ENCODE results near the gene KRTAP5-6. TPM values are rescaled to one million over a fixed set of nuclear protein-coding genes. Genes with fewer than 3 reads are reported as not detected.
"Not testable (repeated sequence)": the region's sequence is repeated elsewhere in the genome, so short reads cannot be mapped to it uniquely, and the experiment has no call there.

Gene KRTAP5-6
- total RNA-seq, 2 experiments from 2014 or later: not detected

GRCh38 chr11:1667121-1667850 is 29.7 kb upstream of the KRTAP5-6 start:
- CTCF ChIA-PET: no interaction called here
- no peaks in the 10 kb centered on the region for H3K36me3 Mint-ChIP-seq (ENCODE audit: low read depth)
- H3K27me3 Mint-ChIP-seq: peaks cover 12% of the 10 kb centered on the region
- no peak overlapping the region for H3K27ac Mint-ChIP-seq
- DNase-seq (no peak), ATAC-seq (no peak)
- H3K9me3 Mint-ChIP-seq (ENCODE audit: low read depth): no peaks in the 10 kb centered on the region
- POLR2A ChIA-PET: no interaction called here
- H3K4me3 Mint-ChIP-seq: no peak overlapping the region
- H3K4me1 Mint-ChIP-seq: no peaks in the 10 kb centered on the region
- intact Hi-C loops (cut with DNase I, micrococcal nuclease): no loop called here

GRCh38 chr11:1667906-1668305 is 29.1 kb upstream of the KRTAP5-6 start:
- DNase-seq (no peak), ATAC-seq (no peak)
- peaks cover 12% of the 10 kb centered on the region for H3K27me3 Mint-ChIP-seq
- no peaks in the 10 kb centered on the region for H3K4me1 Mint-ChIP-seq
- H3K4me3 Mint-ChIP-seq: no peak overlapping the region
- H3K27ac Mint-ChIP-seq: no peak overlapping the region
- intact Hi-C loops (cut with DNase I, micrococcal nuclease): no loop called here
- H3K9me3 Mint-ChIP-seq (ENCODE audit: low read depth): no peaks in the 10 kb centered on the region
- ChIA-PET CTCF (no interaction called here), POLR2A (no interaction called here)
- no peaks in the 10 kb centered on the region for H3K36me3 Mint-ChIP-seq (ENCODE audit: low read depth)

GRCh38 chr11:1668911-1669473 is 28.0 kb upstream of the KRTAP5-6 start:
- Mint-ChIP-seq H3K27me3 (peaks cover 19% of the 10 kb centered on the region), H3K4me1 (no peaks in the 10 kb centered on the region), H3K27ac (no peak overlapping the region), H3K4me3 (no peak overlapping the region), H3K9me3 (ENCODE audit: low read depth) (no peaks in the 10 kb centered on the region), H3K36me3 (ENCODE audit: low read depth) (no peaks in the 10 kb centered on the region)
- DNase-seq (no peak), ATAC-seq (no peak)
- intact Hi-C loops (cut with DNase I, micrococcal nuclease): no loop called here
- ChIA-PET POLR2A (no interaction called here), CTCF (interaction anchor here (0.6 kb wide), 1 partner anchor 237 kb away, joined by 3 read pairs; no protein-coding TSS in a partner anchor)

- Mint-ChIP-seq H3K4me1 (no peaks in the 10 kb centered on the region), H3K27me3 (peaks cover 19% of the 10 kb centered on the region), H3K4me3 (no peak overlapping the region), H3K9me3 (ENCODE audit: low read depth) (no peaks in the 10 kb centered on the region), H3K27ac (no peak overlapping the region), H3K36me3 (ENCODE audit: low read depth) (no peaks in the 10 kb centered on the region)
- ATAC-seq (no peak), DNase-seq (no peak)
- ChIA-PET CTCF (interaction anchor here (0.6 to 1.4 kb wide), 2 partner anchors 17 to 236 kb away, joined by 3 read pairs; no protein-coding TSS in a partner anchor), POLR2A (no interaction called here)
- intact Hi-C loops (cut with DNase I, micrococcal nuclease): no loop called here
Observed at GRCh38 chr11:1669546-1670218, 27.3 kb upstream of the KRTAP5-6 start.

- CTCF ChIA-PET: interaction anchor here (1.4 kb wide), 1 partner anchor 18 kb away, joined by 3 read pairs; no protein-coding TSS in a partner anchor
Observed at GRCh38 chr11:1670457-1670856, 26.5 kb upstream of the KRTAP5-6 start.

GRCh38 chr11:1670905-1671371 is 26.1 kb upstream of the KRTAP5-6 start:
- Mint-ChIP-seq H3K9me3 (ENCODE audit: low read depth) (no peaks in the 10 kb centered on the region), H3K27ac (no peak overlapping the region), H3K36me3 (ENCODE audit: low read depth) (no peaks in the 10 kb centered on the region), H3K27me3 (peaks cover 29% of the 10 kb centered on the region), H3K4me1 (no peaks in the 10 kb centered on the region), H3K4me3 (no peak overlapping the region)
- CTCF ChIA-PET: interaction anchor here (1.4 kb wide), 1 partner anchor 18 kb away, joined by 3 read pairs; no protein-coding TSS in a partner anchor
- DNase-seq: no peak
- ATAC-seq: no peak
- POLR2A ChIA-PET: no interaction called here
- intact Hi-C loops (cut with DNase I, micrococcal nuclease): no loop called here

More at GRCh38 chr11:1670457-1670856, 26.5 kb upstream of the KRTAP5-6 start:
- ATAC-seq; H3K4me3 Mint-ChIP-seq; DNase-seq; H3K4me1 Mint-ChIP-seq; H3K27ac Mint-ChIP-seq; H3K9me3 Mint-ChIP-seq (ENCODE audit: low read depth); POLR2A ChIA-PET; H3K36me3 Mint-ChIP-seq (ENCODE audit: low read depth); intact Hi-C loops (cut with DNase I, micrococcal nuclease): not testable (repeated sequence)
- peaks cover 25% of the 10 kb centered on the region for H3K27me3 Mint-ChIP-seq

- no peak for DNase-seq
- Mint-ChIP-seq H3K4me3 (no peak overlapping the region), H3K27ac (no peak overlapping the region), H3K36me3 (ENCODE audit: low read depth) (no peaks in the 10 kb centered on the region), H3K4me1 (no peaks in the 10 kb centered on the region), H3K27me3 (peaks cover 32% of the 10 kb centered on the region), H3K9me3 (ENCODE audit: low read depth) (no peaks in the 10 kb centered on the region)
- CTCF ChIA-PET: no interaction called here
- POLR2A ChIA-PET: no interaction called here
- ATAC-seq: no peak
- intact Hi-C loops (cut with DNase I, micrococcal nuclease): no loop called here
Observed at GRCh38 chr11:1671658-1672057, 25.3 kb upstream of the KRTAP5-6 start.

- POLR2A ChIA-PET: no interaction called here
- H3K27ac Mint-ChIP-seq: no peak overlapping the region
- intact Hi-C loops (cut with DNase I, micrococcal nuclease): no loop called here
- no peak overlapping the region for H3K4me3 Mint-ChIP-seq
- peaks cover 34% of the 10 kb centered on the region for H3K27me3 Mint-ChIP-seq
- DNase-seq: no peak
- ATAC-seq: no peak
- H3K36me3 Mint-ChIP-seq (ENCODE audit: low read depth): no peaks in the 10 kb centered on the region
- no peaks in the 10 kb centered on the region for H3K9me3 Mint-ChIP-seq (ENCODE audit: low read depth)
- no peaks in the 10 kb centered on the region for H3K4me1 Mint-ChIP-seq
- CTCF ChIA-PET: interaction anchor here (0.7 kb wide), 1 partner anchor 85 kb away, joined by 3 read pairs; no protein-coding TSS in a partner anchor
Observed at GRCh38 chr11:1672613-1673350, 24.2 kb upstream of the KRTAP5-6 start.

GRCh38 chr11:1673446-1674172 is 23.4 kb upstream of the KRTAP5-6 start:
- no peaks in the 10 kb centered on the region for H3K36me3 Mint-ChIP-seq (ENCODE audit: low read depth)
- no peak overlapping the region for H3K4me3 Mint-ChIP-seq
- DNase-seq (no peak), ATAC-seq (no peak)
- H3K9me3 Mint-ChIP-seq (ENCODE audit: low read depth): no peaks in the 10 kb centered on the region
- ChIA-PET POLR2A (no interaction called here), CTCF (interaction anchor here (0.7 kb wide), 1 partner anchor 85 kb away, joined by 3 read pairs; no protein-coding TSS in a partner anchor)
- no peaks in the 10 kb centered on the region for H3K4me1 Mint-ChIP-seq
- intact Hi-C loops (cut with DNase I, micrococcal nuclease): no loop called here
- H3K27ac Mint-ChIP-seq: no peak overlapping the region
- peaks cover 30% of the 10 kb centered on the region for H3K27me3 Mint-ChIP-seq

GRCh38 chr11:1674173-1675131 is 22.5 kb upstream of the KRTAP5-6 start:
- Mint-ChIP-seq H3K4me1 (no peaks in the 10 kb centered on the region), H3K9me3 (ENCODE audit: low read depth) (no peaks in the 10 kb centered on the region), H3K27me3 (peaks cover 28% of the 10 kb centered on the region), H3K27ac (no peak overlapping the region), H3K4me3 (no peak overlapping the region), H3K36me3 (ENCODE audit: low read depth) (no peaks in the 10 kb centered on the region)
- ChIA-PET CTCF (no interaction called here), POLR2A (no interaction called here)
- no peak for ATAC-seq
- DNase-seq: no peak
- intact Hi-C loops (cut with DNase I, micrococcal nuclease): no loop called here
